ENCODE data around the gene SLC25A34. TPM values are rescaled to one million over a fixed set of nuclear protein-coding genes. Genes with fewer than 3 reads are reported as not detected.

Gene SLC25A34
- polyA plus RNA-seq, 3 donors = 0.08 to 2.7 (median 0.61) TPM

DNA sequence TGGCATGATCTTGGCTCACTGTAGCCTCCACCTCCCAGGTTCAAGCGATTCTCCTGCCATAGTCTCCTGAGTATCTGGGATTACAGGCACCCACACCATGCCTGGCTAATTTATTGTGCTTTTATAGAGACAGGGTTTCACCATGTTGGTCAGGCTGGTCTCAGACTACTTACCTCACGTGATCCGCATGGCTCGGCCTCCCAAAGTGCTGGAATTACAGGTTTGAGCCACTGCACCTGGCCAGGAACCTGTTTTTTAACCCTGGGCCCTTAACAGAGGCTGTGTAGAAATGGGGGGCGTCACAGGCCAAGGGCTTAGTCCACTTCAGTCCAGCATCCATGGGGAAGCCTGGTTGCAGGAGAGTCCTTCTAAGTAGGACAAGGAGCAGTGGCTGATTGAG is 31.9 kb downstream of the SLC25A34 start:
- TF ChIP-seq, protein P1, sequence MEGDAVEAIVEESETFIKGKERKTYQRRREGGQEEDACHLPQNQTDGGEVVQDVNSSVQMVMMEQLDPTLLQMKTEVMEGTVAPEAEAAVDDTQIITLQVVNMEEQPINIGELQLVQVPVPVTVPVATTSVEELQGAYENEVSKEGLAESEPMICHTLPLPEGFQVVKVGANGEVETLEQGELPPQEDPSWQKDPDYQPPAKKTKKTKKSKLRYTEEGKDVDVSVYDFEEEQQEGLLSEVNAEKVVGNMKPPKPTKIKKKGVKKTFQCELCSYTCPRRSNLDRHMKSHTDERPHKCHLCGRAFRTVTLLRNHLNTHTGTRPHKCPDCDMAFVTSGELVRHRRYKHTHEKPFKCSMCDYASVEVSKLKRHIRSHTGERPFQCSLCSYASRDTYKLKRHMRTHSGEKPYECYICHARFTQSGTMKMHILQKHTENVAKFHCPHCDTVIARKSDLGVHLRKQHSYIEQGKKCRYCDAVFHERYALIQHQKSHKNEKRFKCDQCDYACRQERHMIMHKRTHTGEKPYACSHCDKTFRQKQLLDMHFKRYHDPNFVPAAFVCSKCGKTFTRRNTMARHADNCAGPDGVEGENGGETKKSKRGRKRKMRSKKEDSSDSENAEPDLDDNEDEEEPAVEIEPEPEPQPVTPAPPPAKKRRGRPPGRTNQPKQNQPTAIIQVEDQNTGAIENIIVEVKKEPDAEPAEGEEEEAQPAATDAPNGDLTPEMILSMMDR (IDR thresholded peaks at IDR 0.05) = no peak
- Histone ChIP-seq H3K4me3 (replicated peaks in 1 of 3; ENCODE audit: low read depth in 2 of 3, low read length in 3 of 3) (no peak overlapping the region), H3K36me3 (replicated peaks in 1 of 2; ENCODE audit: control insufficient read depth in 1 of 2, insufficient read depth in 2 of 2, low read length in 2 of 2) (no peaks in the 10 kb centered on the region), H3K79me2 (ENCODE audit: insufficient read depth, low read length) (no peaks in the 10 kb centered on the region), H3K9ac (ENCODE audit: insufficient read depth, low read length, poor library complexity, severe bottlenecking) (no peak overlapping the region), H3K4me2 (replicated peaks; ENCODE audit: extremely low read depth, low read length, poor library complexity, severe bottlenecking) (no peak overlapping the region), H3K27ac (ENCODE audit: low read depth in 1 of 2, low read length in 2 of 2) (no peak overlapping the region), H3K4me1 (ENCODE audit: control insufficient read depth in 1 of 2, insufficient read depth in 2 of 2, low read length in 2 of 2) (no peaks in the 10 kb centered on the region), H2AFZ (ENCODE audit: insufficient read depth, low read depth, low read length, poor library complexity, severe bottlenecking) (no peak overlapping the region), H3K27me3 (ENCODE audit: control insufficient read depth in 2 of 2, insufficient read depth in 2 of 2, low read length in 2 of 2) (no peaks in the 10 kb centered on the region), H3K9me3 (replicated peaks in 1 of 2; ENCODE audit: control insufficient read depth in 1 of 2, insufficient read depth in 1 of 2, low read length in 2 of 2) (no peaks in the 10 kb centered on the region), H4K20me1 (ENCODE audit: insufficient read depth, low read length) (no peaks in the 10 kb centered on the region)
- no peak overlapping the region for H3K27ac Mint-ChIP-seq
- no peaks in the 10 kb centered on the region for H3K36me3 Mint-ChIP-seq
- peaks cover 6 to 29% (median 15%) of the 10 kb centered on the region in 3 donors for H3K27me3 Mint-ChIP-seq (ENCODE audit: low read depth in 3 of 3)
- no peaks in the 10 kb centered on the region for H3K9me3 Mint-ChIP-seq
- 98% methylated on average over 4 of the region's 5 CpGs for WGBS (ENCODE audit: insufficient coverage)
- H3K4me3 Mint-ChIP-seq = no peak overlapping the region
- DNase-seq = no peak
- intact Hi-C loops (cut with micrococcal nuclease) = no loop called here
- no peaks in the 10 kb centered on the region for H3K4me1 Mint-ChIP-seq

DNA sequence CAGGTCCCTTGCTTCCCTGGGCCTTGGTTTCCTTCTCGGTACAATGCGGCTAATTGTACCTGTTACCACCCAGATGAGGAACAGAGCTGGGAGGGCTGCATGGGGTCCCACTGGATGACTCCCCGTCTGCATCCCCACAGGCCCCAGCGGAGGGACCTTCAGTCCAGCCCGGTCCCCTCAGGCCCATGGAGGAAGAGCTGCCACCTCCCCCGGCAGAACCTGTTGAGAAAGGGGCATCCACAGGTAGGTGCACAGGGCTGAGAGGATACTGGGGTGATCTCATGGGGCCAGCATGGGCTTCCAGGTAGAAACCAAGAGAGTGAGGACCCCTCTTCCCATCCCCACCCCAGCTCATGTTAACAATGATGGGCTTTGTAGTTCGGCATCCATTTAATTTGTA is 32.3 kb downstream of the SLC25A34 start:
- Mint-ChIP-seq H3K9me3 (no peaks in the 10 kb centered on the region), H3K36me3 (no peaks in the 10 kb centered on the region), H3K4me3 (no peak overlapping the region), H3K27me3 (ENCODE audit: low read depth in 3 of 3) (peaks cover 6 to 25% (median 15%) of the 10 kb centered on the region in 3 donors), H3K4me1 (no peaks in the 10 kb centered on the region), H3K27ac (no peak overlapping the region)
- H3K9ac ChIP-seq (ENCODE audit: insufficient read depth, low read length, poor library complexity, severe bottlenecking) = no peak overlapping the region
- no peak overlapping the region for H2AFZ ChIP-seq (ENCODE audit: insufficient read depth, low read depth, low read length, poor library complexity, severe bottlenecking)
- H3K4me2 ChIP-seq (replicated peaks; ENCODE audit: extremely low read depth, low read length, poor library complexity, severe bottlenecking) = no peak overlapping the region
- no peaks in the 10 kb centered on the region for H3K27me3 ChIP-seq (ENCODE audit: control insufficient read depth in 2 of 2, insufficient read depth in 2 of 2, low read length in 2 of 2)
- no peak for DNase-seq
- no peaks in the 10 kb centered on the region for H3K9me3 ChIP-seq (replicated peaks in 1 of 2; ENCODE audit: control insufficient read depth in 1 of 2, insufficient read depth in 1 of 2, low read length in 2 of 2)
- intact Hi-C loops (cut with micrococcal nuclease) = no loop called here
- no peaks in the 10 kb centered on the region for H3K36me3 ChIP-seq (replicated peaks in 1 of 2; ENCODE audit: control insufficient read depth in 1 of 2, insufficient read depth in 2 of 2, low read length in 2 of 2)
- WGBS (ENCODE audit: insufficient coverage) = 91% methylated on average over 4 of the region's 7 CpGs
- no peak overlapping the region for H3K4me3 ChIP-seq (replicated peaks in 1 of 3; ENCODE audit: low read depth in 2 of 3, low read length in 3 of 3)
- H4K20me1 ChIP-seq (ENCODE audit: insufficient read depth, low read length) = no peaks in the 10 kb centered on the region
- H3K27ac ChIP-seq (ENCODE audit: low read depth in 1 of 2, low read length in 2 of 2) = no peak overlapping the region
- TF ChIP-seq, protein P1 (IDR thresholded peaks at IDR 0.05) = no peak
- H3K79me2 ChIP-seq (ENCODE audit: insufficient read depth, low read length) = no peaks in the 10 kb centered on the region
- no peaks in the 10 kb centered on the region for H3K4me1 ChIP-seq (ENCODE audit: control insufficient read depth in 1 of 2, insufficient read depth in 2 of 2, low read length in 2 of 2)
